GM23248 (cell line): ENCODE measurements around the gene DBF4B.

Source experiments
- EZH2 ChIP-seq: fragments of 200-600 bp; sonication (generic); IDR thresholded peaks from 2 replicates; pipeline ENCODE4 v1.6.1; 2018; ENCODE audit warnings: antibody characterized with exemption, mild to moderate bottlenecking; ENCODE audit not compliant: insufficient read depth, poor library complexity, severe bottlenecking
- EZH2phosphoT487 ChIP-seq: fragments of 200-600 bp; sonication (generic); IDR thresholded peaks from 2 replicates; pipeline ENCODE4 v1.6.1; 2018; ENCODE audit warnings: antibody characterized with exemption, moderate library complexity, mild to moderate bottlenecking, low read depth; ENCODE audit not compliant: insufficient read depth

DNA sequence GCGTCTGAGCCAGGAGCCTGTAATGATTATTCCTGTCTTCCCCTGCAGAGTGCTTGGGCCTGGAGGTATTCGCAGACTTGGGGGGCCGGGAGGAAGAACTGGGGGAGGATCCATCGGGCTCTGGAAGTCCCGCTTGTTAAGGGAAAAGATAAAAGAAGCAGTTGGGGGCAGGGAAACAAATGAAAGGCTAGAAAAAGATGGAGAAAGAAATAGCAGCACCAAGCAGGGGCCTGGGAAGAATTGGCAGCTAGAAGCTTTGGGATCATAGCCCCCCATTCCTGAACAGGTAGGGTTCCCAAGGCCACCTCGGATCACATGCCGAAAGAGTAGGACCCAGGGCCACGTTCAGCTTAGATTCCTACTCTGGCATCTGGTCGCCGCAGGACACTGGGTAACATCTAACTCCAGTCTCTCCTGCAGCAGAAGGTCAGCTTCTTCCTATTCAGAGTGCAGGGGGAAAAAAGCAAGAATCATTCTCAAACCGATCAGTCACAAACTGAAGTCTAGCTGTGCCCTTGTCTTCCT lies 73.9 kb downstream of the DBF4B start:
- no peak for TF ChIP-seq EZH2
- TF ChIP-seq EZH2phosphoT487 = no peak
